Brain microvascular endothelial cell (primary cell): ENCODE results near the gene SPAG6.

ENCODE experiments used
- DNase-seq: peaks from one replicate; pipeline ENCODE4 v3.0.0-alpha.2; 2020
- H3K27ac ChIP-seq: fragments of 250-450 bp; sonication (Bioruptor Pico); 2 replicates; pipeline ENCODE4 v1.5.1; 2020; ENCODE audit warnings: mild to moderate bottlenecking, moderate library complexity
- H3K27me3 ChIP-seq: fragments of 250-450 bp; sonication (Bioruptor Pico); replicated peaks from 2 replicates; pipeline ENCODE4 v1.5.1; 2020; ENCODE audit warnings: mild to moderate bottlenecking
- H3K36me3 ChIP-seq: fragments of 250-450 bp; sonication (Bioruptor Pico); replicated peaks from 2 replicates; pipeline ENCODE4 v1.5.1; 2020; ENCODE audit warnings: mild to moderate bottlenecking
- H3K4me3 ChIP-seq: 2 replicates; pipeline ENCODE4 v1.5.1; 2011; ENCODE audit warnings: low read depth, mild to moderate bottlenecking, control low read depth, low read length, moderate library complexity
- in situ Hi-C: cut with HindIII; loops from 2 replicates; pipeline ENCODE4 v1.10.0; 2017; ENCODE audit warnings: low sequenced_read_pairs, low pct_ligation_motif_present
- TF ChIP-seq, protein P1 (sequence below): IDR thresholded peaks from 2 replicates; pipeline ENCODE4 v1.5.1; 2011; ENCODE audit warnings: low read depth, mild to moderate bottlenecking, moderate library complexity, low read length, control low read depth, inconsistent platforms; ENCODE audit errors: missing control alignments

The SPAG6 gene

DNA sequence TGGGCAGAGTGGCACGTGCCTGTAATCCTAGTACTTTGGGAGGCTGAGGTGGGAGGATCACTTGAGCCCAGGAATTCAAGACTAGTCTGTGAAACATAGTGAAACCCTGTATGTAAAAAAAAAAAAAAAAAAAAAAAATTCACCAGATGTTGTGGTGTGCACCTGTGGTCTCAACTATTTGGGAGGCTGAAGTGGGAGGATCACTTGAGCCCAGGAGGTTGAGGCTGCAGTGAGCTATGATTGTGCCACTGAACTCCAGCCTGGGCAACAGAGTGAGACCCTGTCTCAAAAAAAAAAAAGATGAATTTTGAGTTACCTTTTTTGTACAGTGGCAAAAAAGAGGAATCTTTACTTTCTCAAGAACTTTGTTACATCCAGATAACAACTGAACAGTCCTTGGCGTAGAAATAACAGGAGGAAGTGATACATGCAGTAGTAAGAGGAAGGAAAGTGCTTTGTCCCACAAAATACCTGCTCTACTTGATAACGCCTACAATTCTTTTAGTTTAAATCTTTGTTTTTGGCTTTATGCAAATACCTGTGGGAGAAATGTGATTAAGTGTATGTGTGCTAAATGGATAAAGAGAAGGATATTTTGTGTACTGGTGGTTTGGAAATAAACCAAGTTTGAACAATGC, 29.3 kb downstream of the SPAG6 start:
- in situ Hi-C loops, result no loop called here
- no peaks in the 10 kb centered on the region for H3K27me3 ChIP-seq

DNA sequence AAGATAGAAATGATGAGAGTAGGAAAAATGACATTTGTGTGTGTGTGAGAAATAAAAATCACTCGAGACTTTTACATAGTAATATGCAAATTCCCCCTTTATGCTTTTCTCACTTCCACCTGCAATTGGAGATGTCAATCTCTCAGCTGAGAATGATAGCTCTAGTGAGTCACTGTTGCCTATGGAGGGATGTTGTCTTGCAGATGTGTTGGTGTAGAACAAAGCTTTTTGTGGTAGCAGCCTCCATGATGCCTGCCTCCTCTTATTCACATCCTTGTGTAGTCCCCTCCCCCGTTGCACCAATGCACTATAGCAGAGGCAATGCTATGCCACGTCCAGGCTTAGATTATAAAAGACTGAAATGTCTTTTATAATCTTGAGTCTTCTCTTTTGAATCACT, 33.8 kb downstream of the SPAG6 start:
- TF ChIP-seq, protein P1, sequence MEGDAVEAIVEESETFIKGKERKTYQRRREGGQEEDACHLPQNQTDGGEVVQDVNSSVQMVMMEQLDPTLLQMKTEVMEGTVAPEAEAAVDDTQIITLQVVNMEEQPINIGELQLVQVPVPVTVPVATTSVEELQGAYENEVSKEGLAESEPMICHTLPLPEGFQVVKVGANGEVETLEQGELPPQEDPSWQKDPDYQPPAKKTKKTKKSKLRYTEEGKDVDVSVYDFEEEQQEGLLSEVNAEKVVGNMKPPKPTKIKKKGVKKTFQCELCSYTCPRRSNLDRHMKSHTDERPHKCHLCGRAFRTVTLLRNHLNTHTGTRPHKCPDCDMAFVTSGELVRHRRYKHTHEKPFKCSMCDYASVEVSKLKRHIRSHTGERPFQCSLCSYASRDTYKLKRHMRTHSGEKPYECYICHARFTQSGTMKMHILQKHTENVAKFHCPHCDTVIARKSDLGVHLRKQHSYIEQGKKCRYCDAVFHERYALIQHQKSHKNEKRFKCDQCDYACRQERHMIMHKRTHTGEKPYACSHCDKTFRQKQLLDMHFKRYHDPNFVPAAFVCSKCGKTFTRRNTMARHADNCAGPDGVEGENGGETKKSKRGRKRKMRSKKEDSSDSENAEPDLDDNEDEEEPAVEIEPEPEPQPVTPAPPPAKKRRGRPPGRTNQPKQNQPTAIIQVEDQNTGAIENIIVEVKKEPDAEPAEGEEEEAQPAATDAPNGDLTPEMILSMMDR, result no peak
- Histone ChIP-seq H3K27ac (no peak overlapping the region), H3K4me3 (no peak overlapping the region), H3K27me3 (no peaks in the 10 kb centered on the region), H3K36me3 (no peaks in the 10 kb centered on the region)
- DNase-seq, result no peak
- in situ Hi-C loops, result no loop called here

More for the DNA sequence above, 29.3 kb downstream of the SPAG6 start:
- TF ChIP-seq, protein P1, result no peak
- no peak for DNase-seq
- Histone ChIP-seq H3K27ac (no peak overlapping the region), H3K4me3 (no peak overlapping the region), H3K36me3 (no peaks in the 10 kb centered on the region)

DNA sequence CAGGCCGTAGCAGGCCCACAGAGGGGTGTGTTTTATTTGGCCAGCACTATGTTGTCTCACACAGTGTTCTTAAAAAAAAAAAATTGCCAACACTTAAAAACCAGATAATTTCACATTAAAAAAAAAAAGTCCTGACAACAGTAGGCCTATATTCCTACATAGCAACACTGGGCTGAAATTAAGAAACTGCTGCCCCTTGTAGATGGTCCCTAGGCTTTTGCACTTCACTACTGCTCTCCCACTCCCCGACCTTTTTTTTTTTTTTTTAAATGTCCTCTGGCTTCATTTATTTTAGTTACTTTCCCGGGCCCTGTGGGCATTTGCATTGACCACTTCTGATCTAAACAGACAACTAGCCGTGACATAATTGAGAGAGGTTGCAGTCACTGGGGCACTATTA, 36.0 kb downstream of the SPAG6 start:
- DNase-seq, result no peak
- TF ChIP-seq, protein P1, result no peak
- Histone ChIP-seq H3K27ac (no peak overlapping the region), H3K4me3 (no peak overlapping the region), H3K36me3 (no peaks in the 10 kb centered on the region), H3K27me3 (no peaks in the 10 kb centered on the region)
- in situ Hi-C loops, result no loop called here

DNA sequence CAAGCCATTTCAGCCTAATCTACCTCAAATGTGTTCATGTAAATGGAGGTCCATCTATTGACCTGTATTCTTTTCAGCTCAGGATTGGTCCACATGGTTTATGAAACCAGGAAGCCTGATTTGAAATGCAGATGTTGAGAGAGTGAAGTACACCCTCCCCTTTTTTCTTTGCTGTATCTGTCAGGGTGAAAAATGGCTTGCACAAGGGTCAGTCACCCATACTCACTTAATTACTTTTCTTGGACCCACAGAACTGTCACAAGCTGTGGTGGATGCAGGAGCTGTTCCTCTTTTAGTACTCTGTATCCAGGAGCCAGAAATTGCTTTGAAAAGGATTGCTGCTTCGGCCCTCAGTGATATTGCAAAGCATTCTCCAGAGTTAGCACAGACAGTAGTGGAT, 41.2 kb downstream of the SPAG6 start:
- TF ChIP-seq, protein P1, result no peak
- in situ Hi-C loops, result no loop called here
- H3K36me3 ChIP-seq, result no peaks in the 10 kb centered on the region
- DNase-seq, result no peak
- no peak overlapping the region for H3K27ac ChIP-seq
- no peak overlapping the region for H3K4me3 ChIP-seq
- no peaks in the 10 kb centered on the region for H3K27me3 ChIP-seq

DNA sequence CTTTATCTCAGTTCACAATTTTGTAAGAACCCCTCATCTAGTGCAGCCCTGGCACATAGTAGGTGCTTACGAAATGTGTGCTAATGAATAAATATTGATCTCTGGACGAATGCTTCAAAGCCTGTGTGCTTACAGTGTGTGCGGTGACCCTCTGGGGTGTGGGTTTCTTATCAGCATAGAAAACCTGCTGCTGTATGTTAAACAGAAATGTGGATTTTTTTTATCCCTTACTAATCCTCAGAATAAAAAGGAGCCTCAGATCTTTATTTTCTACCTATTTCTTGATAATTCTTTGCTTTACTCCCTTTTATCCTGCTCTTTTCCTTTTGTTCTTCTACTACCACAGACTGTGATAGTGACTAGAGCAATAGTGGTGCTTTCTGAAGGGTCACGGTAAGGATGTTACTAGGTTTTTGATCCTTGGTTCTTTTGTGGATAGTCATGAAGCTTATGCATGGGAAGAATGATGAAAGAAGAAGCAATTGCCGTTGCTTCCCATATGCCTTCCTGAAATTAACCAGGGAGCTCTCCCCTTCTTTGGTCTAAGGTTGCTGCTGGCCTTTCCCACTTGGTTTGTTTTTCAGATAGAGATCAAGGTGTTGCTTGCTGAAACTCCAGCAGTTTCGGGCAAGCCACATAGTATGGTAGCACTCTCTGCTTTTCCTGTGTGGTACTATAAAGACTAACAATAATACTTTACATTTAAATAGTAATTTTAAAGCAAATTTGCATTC, 44.7 kb downstream of the SPAG6 start:
- no peak overlapping the region for H3K4me3 ChIP-seq
- in situ Hi-C loops, result no loop called here
- H3K36me3 ChIP-seq, result no peaks in the 10 kb centered on the region
- no peaks in the 10 kb centered on the region for H3K27me3 ChIP-seq
- DNase-seq, result no peak
- H3K27ac ChIP-seq, result no peak overlapping the region
- TF ChIP-seq, protein P1, result no peak
